ENCODE data around the gene CHST6. TPM values are rescaled to one million over a fixed set of nuclear protein-coding genes. Genes with fewer than 3 reads are reported as not detected.

The CHST6 gene
- total RNA-seq, 3 donors from 2014 or later = under 0.01 to 0.44 TPM; not detected in 1

- no peak for DNase-seq (ENCODE audit: low spot score in 2 of 2)
- H3K36me3 ChIP-seq = no peaks in the 10 kb centered on the region
- intact Hi-C loops (cut with DNase I; ENCODE audit: low total_unique reads) = no loop called here
- H3K4me3 ChIP-seq = no peak overlapping the region
- TF ChIP-seq POLR2A (IDR thresholded peaks at IDR 0.05) (no peak), POLR2AphosphoS5 (IDR thresholded peaks at IDR 0.05) (no peak), CTCF (IDR thresholded peaks at IDR 0.05) (no peak)
- H3K4me1 ChIP-seq = no peaks in the 10 kb centered on the region
- no peaks in the 10 kb centered on the region for H3K9me3 ChIP-seq
- H3K27ac ChIP-seq = no peak overlapping the region
- no peaks in the 10 kb centered on the region for H3K27me3 ChIP-seq
Observed at GRCh38 chr16:75488322-75488721, 6.9 kb downstream of the CHST6 start.

- no peak for TF ChIP-seq POLR2AphosphoS5 (IDR thresholded peaks at IDR 0.05)
- TF ChIP-seq POLR2A (IDR thresholded peaks at IDR 0.05) = no peak
- TF ChIP-seq CTCF (IDR thresholded peaks at IDR 0.05) = no peak
- H3K9me3 ChIP-seq = no peaks in the 10 kb centered on the region
- intact Hi-C loops (cut with DNase I; ENCODE audit: low total_unique reads) = loop anchor here (2.0 kb wide), 1 partner anchor 54 kb away; the partner anchor contains the start of gene CFDP1
- no peaks in the 10 kb centered on the region for H3K4me1 ChIP-seq
- no peaks in the 10 kb centered on the region for H3K36me3 ChIP-seq
- H3K27me3 ChIP-seq = no peaks in the 10 kb centered on the region
- H3K27ac ChIP-seq = no peak overlapping the region
- H3K4me3 ChIP-seq = no peak overlapping the region
- no peak for DNase-seq (ENCODE audit: low spot score in 2 of 2)
Observed at GRCh38 chr16:75486676-75487313, 8.4 kb downstream of the CHST6 start.

- TF ChIP-seq POLR2AphosphoS5 (IDR thresholded peaks at IDR 0.05) (no peak), POLR2A (IDR thresholded peaks at IDR 0.05) (no peak), CTCF (IDR thresholded peaks at IDR 0.05) (no peak)
- H3K4me1 ChIP-seq = no peaks in the 10 kb centered on the region
- no peaks in the 10 kb centered on the region for H3K9me3 ChIP-seq
- DNase-seq (ENCODE audit: low spot score in 2 of 2) = peak in 1 of 2 donors; percentile 55
- H3K27ac ChIP-seq = no peak overlapping the region
- H3K36me3 ChIP-seq = no peaks in the 10 kb centered on the region
- H3K4me3 ChIP-seq = no peak overlapping the region
- intact Hi-C loops (cut with DNase I; ENCODE audit: low total_unique reads) = loop anchor here (2.0 kb wide), 1 partner anchor 53 kb away; the partner anchor contains the start of gene CFDP1
- no peaks in the 10 kb centered on the region for H3K27me3 ChIP-seq
Observed at GRCh38 chr16:75486014-75486675, 9.1 kb downstream of the CHST6 start.

- Histone ChIP-seq H3K4me1 (no peaks in the 10 kb centered on the region), H3K9me3 (no peaks in the 10 kb centered on the region), H3K27me3 (no peaks in the 10 kb centered on the region), H3K4me3 (no peak overlapping the region), H3K36me3 (no peaks in the 10 kb centered on the region), H3K27ac (no peak overlapping the region)
- TF ChIP-seq CTCF (IDR thresholded peaks at IDR 0.05) = no peak
- no peak for TF ChIP-seq POLR2A (IDR thresholded peaks at IDR 0.05)
- no peak for TF ChIP-seq POLR2AphosphoS5 (IDR thresholded peaks at IDR 0.05)
- no peak for DNase-seq (ENCODE audit: low spot score in 2 of 2)
- intact Hi-C loops (cut with DNase I; ENCODE audit: low total_unique reads) = loop anchor here (2.0 kb wide), 1 partner anchor 53 kb away; the partner anchor contains the start of gene CFDP1
Observed at GRCh38 chr16:75485230-75486013, 9.8 kb downstream of the CHST6 start.

Data from breast epithelium (tissue), 4 donors.